GM19023 (cell line): ENCODE results near the gene TNFRSF14.

ENCODE experiments used
- ATAC-seq: cut with Tn5 transposase; IDR thresholded peaks from one replicate; pipeline ENCODE4 v1.9.1; 2021; ENCODE audit warnings: mild to moderate bottlenecking, moderate library complexity; ENCODE audit not compliant: unreplicated experiment

TNFRSF14 gene

GRCh38 chr1:2556277-2556677 lies at the start of gene TNFRSF14:
TSS of gene TNFRSF14 (plus strand) at chr1:2556371. CDS start at chr1:2556665, 294 bp downstream.
- ATAC-seq = peak; percentile 36

- no peak for ATAC-seq
These were observed 49.1 kb upstream of the TNFRSF14 start for GRCh38 chr1:2506901-2507565.

GRCh38 chr1:2507744-2508155 lies 48.4 kb upstream of the TNFRSF14 start:
- no peak for ATAC-seq

- no peak for ATAC-seq
These were observed 48.0 kb upstream of the TNFRSF14 start for GRCh38 chr1:2508180-2508579.

- ATAC-seq = no peak
These were observed 47.4 kb upstream of the TNFRSF14 start for GRCh38 chr1:2508751-2509150.

- no peak for ATAC-seq
These were observed 46.6 kb upstream of the TNFRSF14 start for GRCh38 chr1:2509589-2509988.

- ATAC-seq = no peak
These were observed 45.6 kb upstream of the TNFRSF14 start for GRCh38 chr1:2510366-2511155.

GRCh38 chr1:2512862-2513421 lies 43.2 kb upstream of the TNFRSF14 start:
- no peak for ATAC-seq

GRCh38 chr1:2513939-2514652 lies 42.1 kb upstream of the TNFRSF14 start:
- ATAC-seq = no peak

- ATAC-seq = no peak
These were observed 41.1 kb upstream of the TNFRSF14 start for GRCh38 chr1:2514863-2515762.

- no peak for ATAC-seq
These were observed 40.4 kb upstream of the TNFRSF14 start for GRCh38 chr1:2515763-2516080.

GRCh38 chr1:2516124-2516523 lies 40.0 kb upstream of the TNFRSF14 start:
- no peak for ATAC-seq

- ATAC-seq = no peak
These were observed 39.2 kb upstream of the TNFRSF14 start for GRCh38 chr1:2516946-2517345.

GRCh38 chr1:2517966-2518365 lies 38.2 kb upstream of the TNFRSF14 start:
- ATAC-seq = no peak

GRCh38 chr1:2518528-2518927 lies 37.6 kb upstream of the TNFRSF14 start:
- no peak for ATAC-seq

- no peak for ATAC-seq
These were observed 37.0 kb upstream of the TNFRSF14 start for GRCh38 chr1:2519029-2519685.

- ATAC-seq = no peak
These were observed 36.4 kb upstream of the TNFRSF14 start for GRCh38 chr1:2519729-2520128.

GRCh38 chr1:2520206-2520605 lies 36.0 kb upstream of the TNFRSF14 start:
- no peak for ATAC-seq

- ATAC-seq = no peak
These were observed 35.4 kb upstream of the TNFRSF14 start for GRCh38 chr1:2520806-2521205.

- no peak for ATAC-seq
These were observed 33.9 kb upstream of the TNFRSF14 start for GRCh38 chr1:2522230-2522629.
